Ishikawa (cell line): ENCODE data around the gene HNF1B.

Source experiments
- CEBPB ChIP-seq: IDR thresholded peaks from 2 replicates; pipeline ENCODE4 v1.6.1; 2012
- EGR1 ChIP-seq: IDR thresholded peaks from 2 replicates; pipeline ENCODE4 v1.6.1; 2012
- EP300 ChIP-seq: IDR thresholded peaks from 2 replicates; pipeline ENCODE4 v1.6.1; 2012; ENCODE audit warnings: borderline replicate concordance
- FOXM1 ChIP-seq: IDR thresholded peaks from 2 replicates; pipeline ENCODE4 v1.6.1; 2012; ENCODE audit warnings: low read depth, borderline replicate concordance
- NFIC ChIP-seq: IDR thresholded peaks from 2 replicates; pipeline ENCODE4 v1.6.1; 2012
- RAD21 ChIP-seq: IDR thresholded peaks from 2 replicates; pipeline ENCODE4 v1.6.1; 2012; ENCODE audit warnings: low read depth
- TAF1 ChIP-seq: IDR thresholded peaks from 2 replicates; pipeline ENCODE4 v1.6.1; 2012; ENCODE audit warnings: low read depth, mild to moderate bottlenecking
- TCF12 ChIP-seq: IDR thresholded peaks from 2 replicates; pipeline ENCODE4 v1.6.1; 2012; ENCODE audit warnings: low read depth
- TEAD4 ChIP-seq: IDR thresholded peaks from 2 replicates; pipeline ENCODE4 v1.6.1; 2012
- ZBTB7A ChIP-seq: IDR thresholded peaks from 2 replicates; pipeline ENCODE4 v1.6.1; 2012; ENCODE audit warnings: low read depth
- TF ChIP-seq, protein P1 (sequence below): IDR thresholded peaks from 2 replicates; pipeline ENCODE4 v1.6.1; 2012; ENCODE audit warnings: low read depth, mild to moderate bottlenecking
- TF ChIP-seq, protein P2 (sequence below): IDR thresholded peaks from 2 replicates; pipeline ENCODE4 v1.6.1; 2012
- TF ChIP-seq, protein P3 (sequence below): IDR thresholded peaks from 2 replicates; pipeline ENCODE4 v1.6.1; 2012

DNA sequence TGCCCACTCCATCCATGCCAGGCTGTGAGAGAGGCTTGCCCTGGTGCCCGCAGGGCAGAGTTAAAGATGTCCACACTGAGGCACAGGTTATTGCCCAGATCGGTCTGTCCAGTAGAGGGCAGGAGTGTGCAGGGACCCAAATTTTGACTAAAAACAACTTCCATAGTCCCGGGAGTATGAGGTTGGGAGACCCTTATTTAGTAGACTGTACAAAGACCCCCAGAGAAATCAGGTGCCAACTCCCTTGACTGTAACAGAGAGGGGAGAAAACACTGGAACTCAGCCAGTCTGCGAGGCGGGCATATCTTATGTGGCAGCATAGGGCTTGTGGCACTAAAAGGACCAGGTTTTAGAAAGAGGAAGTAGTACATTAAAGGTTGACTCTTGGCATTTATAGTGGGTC lies 43.4 kb downstream of the HNF1B start:
- TF ChIP-seq EP300, result no peak
- peak; percentile 66 for TF ChIP-seq RAD21
- TF ChIP-seq ZBTB7A, result no peak
- TF ChIP-seq, protein P1, sequence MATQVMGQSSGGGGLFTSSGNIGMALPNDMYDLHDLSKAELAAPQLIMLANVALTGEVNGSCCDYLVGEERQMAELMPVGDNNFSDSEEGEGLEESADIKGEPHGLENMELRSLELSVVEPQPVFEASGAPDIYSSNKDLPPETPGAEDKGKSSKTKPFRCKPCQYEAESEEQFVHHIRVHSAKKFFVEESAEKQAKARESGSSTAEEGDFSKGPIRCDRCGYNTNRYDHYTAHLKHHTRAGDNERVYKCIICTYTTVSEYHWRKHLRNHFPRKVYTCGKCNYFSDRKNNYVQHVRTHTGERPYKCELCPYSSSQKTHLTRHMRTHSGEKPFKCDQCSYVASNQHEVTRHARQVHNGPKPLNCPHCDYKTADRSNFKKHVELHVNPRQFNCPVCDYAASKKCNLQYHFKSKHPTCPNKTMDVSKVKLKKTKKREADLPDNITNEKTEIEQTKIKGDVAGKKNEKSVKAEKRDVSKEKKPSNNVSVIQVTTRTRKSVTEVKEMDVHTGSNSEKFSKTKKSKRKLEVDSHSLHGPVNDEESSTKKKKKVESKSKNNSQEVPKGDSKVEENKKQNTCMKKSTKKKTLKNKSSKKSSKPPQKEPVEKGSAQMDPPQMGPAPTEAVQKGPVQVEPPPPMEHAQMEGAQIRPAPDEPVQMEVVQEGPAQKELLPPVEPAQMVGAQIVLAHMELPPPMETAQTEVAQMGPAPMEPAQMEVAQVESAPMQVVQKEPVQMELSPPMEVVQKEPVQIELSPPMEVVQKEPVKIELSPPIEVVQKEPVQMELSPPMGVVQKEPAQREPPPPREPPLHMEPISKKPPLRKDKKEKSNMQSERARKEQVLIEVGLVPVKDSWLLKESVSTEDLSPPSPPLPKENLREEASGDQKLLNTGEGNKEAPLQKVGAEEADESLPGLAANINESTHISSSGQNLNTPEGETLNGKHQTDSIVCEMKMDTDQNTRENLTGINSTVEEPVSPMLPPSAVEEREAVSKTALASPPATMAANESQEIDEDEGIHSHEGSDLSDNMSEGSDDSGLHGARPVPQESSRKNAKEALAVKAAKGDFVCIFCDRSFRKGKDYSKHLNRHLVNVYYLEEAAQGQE, result no peak
- TF ChIP-seq, protein P2, sequence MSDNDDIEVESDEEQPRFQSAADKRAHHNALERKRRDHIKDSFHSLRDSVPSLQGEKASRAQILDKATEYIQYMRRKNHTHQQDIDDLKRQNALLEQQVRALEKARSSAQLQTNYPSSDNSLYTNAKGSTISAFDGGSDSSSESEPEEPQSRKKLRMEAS, result no peak
- TF ChIP-seq FOXM1, result no peak
- no peak for TF ChIP-seq TEAD4
- TF ChIP-seq CEBPB, result no peak
- no peak for TF ChIP-seq EGR1
- TF ChIP-seq TCF12, result no peak
- no peak for TF ChIP-seq TAF1
- TF ChIP-seq, protein P3, sequence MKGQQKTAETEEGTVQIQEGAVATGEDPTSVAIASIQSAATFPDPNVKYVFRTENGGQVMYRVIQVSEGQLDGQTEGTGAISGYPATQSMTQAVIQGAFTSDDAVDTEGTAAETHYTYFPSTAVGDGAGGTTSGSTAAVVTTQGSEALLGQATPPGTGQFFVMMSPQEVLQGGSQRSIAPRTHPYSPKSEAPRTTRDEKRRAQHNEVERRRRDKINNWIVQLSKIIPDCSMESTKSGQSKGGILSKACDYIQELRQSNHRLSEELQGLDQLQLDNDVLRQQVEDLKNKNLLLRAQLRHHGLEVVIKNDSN, result no peak
- no peak for TF ChIP-seq NFIC
